ENCODE results near the gene XXYLT1.

Gene XXYLT1

DNA sequence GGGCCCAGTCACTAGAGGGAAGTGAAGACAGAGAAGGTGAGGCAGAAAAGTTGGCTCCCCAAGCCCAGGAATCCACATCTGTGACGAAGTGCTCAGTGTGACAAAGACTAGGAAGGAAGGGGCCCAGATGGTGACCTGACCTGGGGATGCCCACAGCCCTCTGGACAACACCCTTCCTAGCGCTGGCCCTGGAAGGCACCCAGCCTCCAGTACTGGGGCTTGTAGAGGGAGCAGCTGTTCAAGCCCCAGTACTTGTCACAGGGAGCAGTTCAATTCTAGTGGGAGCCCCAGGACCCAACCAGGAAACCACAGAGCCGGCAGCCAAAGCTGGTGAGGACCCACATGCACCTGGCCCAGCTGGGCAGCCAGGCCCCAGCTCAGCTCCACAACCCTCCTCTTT is 190.8 kb downstream of the XXYLT1 start:
- no peak for ATAC-seq
- no peak for TF ChIP-seq CSDC2 (CRISPR knock-in tag; IDR thresholded peaks at IDR 0.05)
- no peak for TF ChIP-seq ZC3H10 (CRISPR knock-in tag; IDR thresholded peaks at IDR 0.05)
- no peak for TF ChIP-seq ZFP30 (CRISPR knock-in tag; IDR thresholded peaks at IDR 0.05)
- no peak for TF ChIP-seq RARB (CRISPR knock-in tag; IDR thresholded peaks at IDR 0.05)
- TF ChIP-seq, protein P1, sequence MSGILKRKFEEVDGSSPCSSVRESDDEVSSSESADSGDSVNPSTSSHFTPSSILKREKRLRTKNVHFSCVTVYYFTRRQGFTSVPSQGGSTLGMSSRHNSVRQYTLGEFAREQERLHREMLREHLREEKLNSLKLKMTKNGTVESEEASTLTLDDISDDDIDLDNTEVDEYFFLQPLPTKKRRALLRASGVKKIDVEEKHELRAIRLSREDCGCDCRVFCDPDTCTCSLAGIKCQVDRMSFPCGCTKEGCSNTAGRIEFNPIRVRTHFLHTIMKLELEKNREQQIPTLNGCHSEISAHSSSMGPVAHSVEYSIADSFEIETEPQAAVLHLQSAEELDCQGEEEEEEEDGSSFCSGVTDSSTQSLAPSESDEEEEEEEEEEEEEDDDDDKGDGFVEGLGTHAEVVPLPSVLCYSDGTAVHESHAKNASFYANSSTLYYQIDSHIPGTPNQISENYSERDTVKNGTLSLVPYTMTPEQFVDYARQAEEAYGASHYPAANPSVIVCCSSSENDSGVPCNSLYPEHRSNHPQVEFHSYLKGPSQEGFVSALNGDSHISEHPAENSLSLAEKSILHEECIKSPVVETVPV (CRISPR knock-in tag; IDR thresholded peaks at IDR 0.05) = no peak
- TF ChIP-seq OSR1 (CRISPR knock-in tag; IDR thresholded peaks at IDR 0.05) = no peak
- no peak for TF ChIP-seq ESRRG (CRISPR knock-in tag; IDR thresholded peaks at IDR 0.05)
- TF ChIP-seq, protein P2, sequence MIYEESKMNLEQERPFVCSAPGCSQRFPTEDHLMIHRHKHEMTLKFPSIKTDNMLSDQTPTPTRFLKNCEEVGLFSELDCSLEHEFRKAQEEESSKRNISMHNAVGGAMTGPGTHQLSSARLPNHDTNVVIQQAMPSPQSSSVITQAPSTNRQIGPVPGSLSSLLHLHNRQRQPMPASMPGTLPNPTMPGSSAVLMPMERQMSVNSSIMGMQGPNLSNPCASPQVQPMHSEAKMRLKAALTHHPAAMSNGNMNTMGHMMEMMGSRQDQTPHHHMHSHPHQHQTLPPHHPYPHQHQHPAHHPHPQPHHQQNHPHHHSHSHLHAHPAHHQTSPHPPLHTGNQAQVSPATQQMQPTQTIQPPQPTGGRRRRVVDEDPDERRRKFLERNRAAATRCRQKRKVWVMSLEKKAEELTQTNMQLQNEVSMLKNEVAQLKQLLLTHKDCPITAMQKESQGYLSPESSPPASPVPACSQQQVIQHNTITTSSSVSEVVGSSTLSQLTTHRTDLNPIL (CRISPR knock-in tag; IDR thresholded peaks at IDR 0.05; ENCODE audit: low read depth) = no peak
- TF ChIP-seq BACH2 (CRISPR knock-in tag; IDR thresholded peaks at IDR 0.05; ENCODE audit: borderline replicate concordance) = no peak
- no peak for TF ChIP-seq ZFP3 (CRISPR knock-in tag; IDR thresholded peaks at IDR 0.05)
- TF ChIP-seq PPARA (CRISPR knock-in tag; IDR thresholded peaks at IDR 0.05; ENCODE audit: borderline replicate concordance) = no peak
- no peak for TF ChIP-seq ZNF8 (CRISPR knock-in tag; IDR thresholded peaks at IDR 0.05)
- no peak for TF ChIP-seq ZNF565 (CRISPR knock-in tag; conservative IDR thresholded peaks at IDR 0.05; ENCODE audit: low read depth)
- TF ChIP-seq, protein P3, sequence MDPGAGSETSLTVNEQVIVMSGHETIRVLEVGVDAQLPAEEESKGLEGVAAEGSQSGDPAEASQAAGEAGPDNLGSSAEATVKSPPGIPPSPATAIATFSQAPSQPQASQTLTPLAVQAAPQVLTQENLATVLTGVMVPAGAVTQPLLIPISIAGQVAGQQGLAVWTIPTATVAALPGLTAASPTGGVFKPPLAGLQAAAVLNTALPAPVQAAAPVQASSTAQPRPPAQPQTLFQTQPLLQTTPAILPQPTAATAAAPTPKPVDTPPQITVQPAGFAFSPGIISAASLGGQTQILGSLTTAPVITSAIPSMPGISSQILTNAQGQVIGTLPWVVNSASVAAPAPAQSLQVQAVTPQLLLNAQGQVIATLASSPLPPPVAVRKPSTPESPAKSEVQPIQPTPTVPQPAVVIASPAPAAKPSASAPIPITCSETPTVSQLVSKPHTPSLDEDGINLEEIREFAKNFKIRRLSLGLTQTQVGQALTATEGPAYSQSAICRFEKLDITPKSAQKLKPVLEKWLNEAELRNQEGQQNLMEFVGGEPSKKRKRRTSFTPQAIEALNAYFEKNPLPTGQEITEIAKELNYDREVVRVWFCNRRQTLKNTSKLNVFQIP (CRISPR knock-in tag; IDR thresholded peaks at IDR 0.05; ENCODE audit: borderline replicate concordance, low read depth) = no peak
- TF ChIP-seq, protein P4, sequence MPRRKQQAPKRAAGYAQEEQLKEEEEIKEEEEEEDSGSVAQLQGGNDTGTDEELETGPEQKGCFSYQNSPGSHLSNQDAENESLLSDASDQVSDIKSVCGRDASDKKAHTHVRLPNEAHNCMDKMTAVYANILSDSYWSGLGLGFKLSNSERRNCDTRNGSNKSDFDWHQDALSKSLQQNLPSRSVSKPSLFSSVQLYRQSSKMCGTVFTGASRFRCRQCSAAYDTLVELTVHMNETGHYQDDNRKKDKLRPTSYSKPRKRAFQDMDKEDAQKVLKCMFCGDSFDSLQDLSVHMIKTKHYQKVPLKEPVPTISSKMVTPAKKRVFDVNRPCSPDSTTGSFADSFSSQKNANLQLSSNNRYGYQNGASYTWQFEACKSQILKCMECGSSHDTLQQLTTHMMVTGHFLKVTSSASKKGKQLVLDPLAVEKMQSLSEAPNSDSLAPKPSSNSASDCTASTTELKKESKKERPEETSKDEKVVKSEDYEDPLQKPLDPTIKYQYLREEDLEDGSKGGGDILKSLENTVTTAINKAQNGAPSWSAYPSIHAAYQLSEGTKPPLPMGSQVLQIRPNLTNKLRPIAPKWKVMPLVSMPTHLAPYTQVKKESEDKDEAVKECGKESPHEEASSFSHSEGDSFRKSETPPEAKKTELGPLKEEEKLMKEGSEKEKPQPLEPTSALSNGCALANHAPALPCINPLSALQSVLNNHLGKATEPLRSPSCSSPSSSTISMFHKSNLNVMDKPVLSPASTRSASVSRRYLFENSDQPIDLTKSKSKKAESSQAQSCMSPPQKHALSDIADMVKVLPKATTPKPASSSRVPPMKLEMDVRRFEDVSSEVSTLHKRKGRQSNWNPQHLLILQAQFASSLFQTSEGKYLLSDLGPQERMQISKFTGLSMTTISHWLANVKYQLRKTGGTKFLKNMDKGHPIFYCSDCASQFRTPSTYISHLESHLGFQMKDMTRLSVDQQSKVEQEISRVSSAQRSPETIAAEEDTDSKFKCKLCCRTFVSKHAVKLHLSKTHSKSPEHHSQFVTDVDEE (CRISPR knock-in tag; IDR thresholded peaks at IDR 0.05) = no peak
- TF ChIP-seq ZNF70 (CRISPR knock-in tag; IDR thresholded peaks at IDR 0.05) = no peak
- TF ChIP-seq, protein P5, sequence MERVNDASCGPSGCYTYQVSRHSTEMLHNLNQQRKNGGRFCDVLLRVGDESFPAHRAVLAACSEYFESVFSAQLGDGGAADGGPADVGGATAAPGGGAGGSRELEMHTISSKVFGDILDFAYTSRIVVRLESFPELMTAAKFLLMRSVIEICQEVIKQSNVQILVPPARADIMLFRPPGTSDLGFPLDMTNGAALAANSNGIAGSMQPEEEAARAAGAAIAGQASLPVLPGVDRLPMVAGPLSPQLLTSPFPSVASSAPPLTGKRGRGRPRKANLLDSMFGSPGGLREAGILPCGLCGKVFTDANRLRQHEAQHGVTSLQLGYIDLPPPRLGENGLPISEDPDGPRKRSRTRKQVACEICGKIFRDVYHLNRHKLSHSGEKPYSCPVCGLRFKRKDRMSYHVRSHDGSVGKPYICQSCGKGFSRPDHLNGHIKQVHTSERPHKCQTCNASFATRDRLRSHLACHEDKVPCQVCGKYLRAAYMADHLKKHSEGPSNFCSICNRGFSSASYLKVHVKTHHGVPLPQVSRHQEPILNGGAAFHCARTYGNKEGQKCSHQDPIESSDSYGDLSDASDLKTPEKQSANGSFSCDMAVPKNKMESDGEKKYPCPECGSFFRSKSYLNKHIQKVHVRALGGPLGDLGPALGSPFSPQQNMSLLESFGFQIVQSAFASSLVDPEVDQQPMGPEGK (CRISPR knock-in tag; IDR thresholded peaks at IDR 0.05; ENCODE audit: borderline replicate concordance) = no peak
- TF ChIP-seq ARNTL (CRISPR knock-in tag; IDR thresholded peaks at IDR 0.05; ENCODE audit: borderline replicate concordance, low read depth) = no peak
- no peak for TF ChIP-seq SNAI2 (CRISPR knock-in tag; IDR thresholded peaks at IDR 0.05)
- no peak for TF ChIP-seq TOX (CRISPR knock-in tag; IDR thresholded peaks at IDR 0.05; ENCODE audit: borderline replicate concordance)

DNA sequence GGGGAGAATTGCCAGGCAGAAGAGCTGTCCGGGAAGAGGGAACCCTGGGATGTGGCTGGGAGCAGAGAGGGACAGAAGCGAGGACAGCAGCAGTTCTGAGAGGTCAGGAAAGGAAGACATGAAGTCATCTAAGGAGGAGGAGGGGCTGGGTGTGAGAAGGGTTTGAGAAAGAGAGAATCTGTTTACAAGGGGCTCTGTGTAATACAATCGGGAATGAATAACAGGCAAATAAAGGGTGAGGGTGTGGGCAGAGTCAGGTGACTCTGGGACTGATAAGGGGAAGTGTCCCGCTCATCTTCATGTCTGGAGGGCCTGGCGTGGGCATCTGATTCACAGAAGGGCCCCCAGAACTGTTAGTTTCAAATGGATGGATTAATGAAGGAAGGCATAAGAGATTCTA is 191.3 kb downstream of the XXYLT1 start:
- ATAC-seq = no peak
- no peak for TF ChIP-seq GLIS3 (CRISPR knock-in tag; IDR thresholded peaks at IDR 0.05)
- no peak for TF ChIP-seq ZFP30 (CRISPR knock-in tag; IDR thresholded peaks at IDR 0.05)
- TF ChIP-seq SNAI2 (CRISPR knock-in tag; IDR thresholded peaks at IDR 0.05) = no peak

DNA sequence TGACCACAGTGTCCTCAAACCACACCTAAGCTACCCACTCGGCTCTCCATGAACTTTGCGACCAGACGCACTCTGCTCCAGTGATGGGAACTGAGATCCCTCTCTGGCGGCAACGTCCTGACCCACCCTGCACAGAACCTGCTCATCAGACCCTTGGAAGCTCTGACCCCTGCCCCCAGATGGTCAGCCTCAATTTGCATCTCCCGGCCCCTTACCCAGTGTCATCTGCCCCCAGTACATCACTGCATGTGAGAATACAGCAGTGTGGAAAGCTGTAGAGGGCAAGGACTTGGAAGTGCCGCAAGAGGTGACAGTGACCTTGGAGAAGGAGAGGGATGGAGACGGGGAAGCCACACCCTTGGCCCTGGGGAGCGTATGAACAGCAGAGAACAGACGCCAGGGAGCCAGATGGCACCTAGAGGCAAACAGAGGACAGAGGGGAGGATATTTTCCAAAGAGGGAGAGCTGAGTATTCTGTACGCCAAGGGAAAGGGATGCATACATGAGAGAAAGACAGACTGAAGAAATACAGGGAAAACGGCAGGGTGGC is 192.0 kb downstream of the XXYLT1 start:
- no peak for TF ChIP-seq ARNTL (CRISPR knock-in tag; IDR thresholded peaks at IDR 0.05; ENCODE audit: borderline replicate concordance, low read depth)
- TF ChIP-seq ZNF70 (CRISPR knock-in tag; IDR thresholded peaks at IDR 0.05) = no peak
- no peak for TF ChIP-seq TOX (CRISPR knock-in tag; IDR thresholded peaks at IDR 0.05; ENCODE audit: borderline replicate concordance)
- no peak for TF ChIP-seq ISL1 (CRISPR knock-in tag; IDR thresholded peaks at IDR 0.05)
- TF ChIP-seq ESRRG (CRISPR knock-in tag; IDR thresholded peaks at IDR 0.05) = no peak
- TF ChIP-seq ZFP30 (CRISPR knock-in tag; IDR thresholded peaks at IDR 0.05) = no peak
- TF ChIP-seq GLIS3 (CRISPR knock-in tag; IDR thresholded peaks at IDR 0.05) = no peak
- no peak for TF ChIP-seq BACH2 (CRISPR knock-in tag; IDR thresholded peaks at IDR 0.05; ENCODE audit: borderline replicate concordance)
- ATAC-seq = no peak
